Islet of Langerhans (tissue), 1 donor: ENCODE results near the gene FUT8.
A peak's percentile ranks its signal among the peaks of the same experiment; 100 is the strongest.

Source experiments
- FAIRE-seq: peaks from one replicate; lab custom pipeline; 2011; peaks lifted over from hg19 to GRCh38; lab: Jason Lieb, UNC

The FUT8 gene

GRCh38 chr14:65558363-65558762 lies 145.8 kb downstream of the FUT8 start:
- FAIRE-seq, result no peak

- FAIRE-seq, result peak; percentile 62
These were observed 148.0 kb downstream of the FUT8 start for GRCh38 chr14:65560340-65561027.

GRCh38 chr14:65564370-65564769 lies 151.8 kb downstream of the FUT8 start:
- FAIRE-seq, result no peak

- FAIRE-seq, result no peak
These were observed 153.4 kb downstream of the FUT8 start for GRCh38 chr14:65565948-65566347.

GRCh38 chr14:65566820-65567522 lies 154.4 kb downstream of the FUT8 start:
- FAIRE-seq, result no peak

GRCh38 chr14:65574611-65575010 lies 162.1 kb downstream of the FUT8 start:
- no peak for FAIRE-seq

- no peak for FAIRE-seq
These were observed 162.9 kb downstream of the FUT8 start for GRCh38 chr14:65575389-65575788.

- FAIRE-seq, result peak; percentile 30
These were observed 168.4 kb downstream of the FUT8 start for GRCh38 chr14:65580973-65581372.

GRCh38 chr14:65581378-65581777 lies 168.8 kb downstream of the FUT8 start:
- peak; percentile 45 for FAIRE-seq

GRCh38 chr14:65581799-65582198 lies 169.3 kb downstream of the FUT8 start:
- no peak for FAIRE-seq

GRCh38 chr14:65585216-65585615 lies 172.7 kb downstream of the FUT8 start:
- no peak for FAIRE-seq

GRCh38 chr14:65588426-65589140 lies 176.1 kb downstream of the FUT8 start:
- FAIRE-seq, result no peak

- FAIRE-seq, result no peak
These were observed 181.8 kb downstream of the FUT8 start for GRCh38 chr14:65594153-65594881.

GRCh38 chr14:65594882-65595237 lies 182.3 kb downstream of the FUT8 start:
- no peak for FAIRE-seq

GRCh38 chr14:65599375-65599774 lies 186.8 kb downstream of the FUT8 start:
- FAIRE-seq, result no peak

- peak; percentile 68 for FAIRE-seq
These were observed 188.2 kb downstream of the FUT8 start for GRCh38 chr14:65600742-65601141.

GRCh38 chr14:65604535-65604934 lies 192.0 kb downstream of the FUT8 start:
- no peak for FAIRE-seq

GRCh38 chr14:65604936-65605335 lies 192.4 kb downstream of the FUT8 start:
- FAIRE-seq, result no peak

- FAIRE-seq, result peak; percentile 43
These were observed 193.9 kb downstream of the FUT8 start for GRCh38 chr14:65606460-65606859.

- FAIRE-seq, result no peak
These were observed 200.7 kb downstream of the FUT8 start for GRCh38 chr14:65613131-65613650.

- FAIRE-seq, result no peak
These were observed 206.5 kb downstream of the FUT8 start for GRCh38 chr14:65618996-65619395.

- FAIRE-seq, result no peak
These were observed 207.7 kb downstream of the FUT8 start for GRCh38 chr14:65620195-65620594.
